Left ventricle myocardium inferior (tissue), 1 donor: ENCODE measurements around the gene FUCA2. TPM values are rescaled to one million over a fixed set of nuclear protein-coding genes. Genes with fewer than 3 reads are reported as not detected.
"Not testable (repeated sequence)": the region's sequence is repeated elsewhere in the genome, so short reads cannot be mapped to it uniquely, and the experiment has no call there.

Experiments
- DNase-seq: peaks from one replicate; pipeline ENCODE4 v3.0.0-alpha.2; 2020
- H3K27ac ChIP-seq: fragments of 200-600 bp; replicated peaks from 2 replicates; pipeline ENCODE4 v1.8.0; 2021
- H3K27me3 ChIP-seq: fragments of 200-600 bp; 2 replicates; pipeline ENCODE4 v1.8.0; 2021; ENCODE audit warnings: low read depth
- H3K36me3 ChIP-seq: fragments of 200-600 bp; 2 replicates; pipeline ENCODE4 v1.8.0; 2021
- H3K4me1 ChIP-seq: fragments of 200-600 bp; 2 replicates; pipeline ENCODE4 v1.8.0; 2021
- H3K4me3 ChIP-seq: fragments of 200-600 bp; 2 replicates; pipeline ENCODE4 v1.8.0; 2021; ENCODE audit warnings: mild to moderate bottlenecking, moderate library complexity
- H3K9me3 ChIP-seq: fragments of 200-600 bp; replicated peaks from 2 replicates; pipeline ENCODE4 v1.8.0; 2021
- intact Hi-C: fragments of 100-400 bp; cut with micrococcal nuclease; formaldehyde crosslinking; loops from one replicate; pipeline ENCODE4 v1.11.0; 2022
- total RNA-seq: library from RNA; stranded (reverse); fragmentation: NEBNext Ultra II Directional; extraction: Animal tissue kit (Norgen Biotek cat#: 25700); gene quantifications from one replicate; pipeline ENCODE4 v1.2.1, GENCODE V29; 2021
- TF ChIP-seq, protein P1 (sequence below): fragments of 200-600 bp; IDR thresholded peaks from 2 replicates; pipeline ENCODE4 v1.8.0; 2021; ENCODE audit warnings: antibody characterized with exemption, mild to moderate bottlenecking, borderline replicate concordance
- donor health status: DM: no; HTN: yes; CAD: no; lungs with severe emphysema.

Gene FUCA2
- total RNA-seq, 1 donor from 2014 or later = 44.5 TPM

DNA sequence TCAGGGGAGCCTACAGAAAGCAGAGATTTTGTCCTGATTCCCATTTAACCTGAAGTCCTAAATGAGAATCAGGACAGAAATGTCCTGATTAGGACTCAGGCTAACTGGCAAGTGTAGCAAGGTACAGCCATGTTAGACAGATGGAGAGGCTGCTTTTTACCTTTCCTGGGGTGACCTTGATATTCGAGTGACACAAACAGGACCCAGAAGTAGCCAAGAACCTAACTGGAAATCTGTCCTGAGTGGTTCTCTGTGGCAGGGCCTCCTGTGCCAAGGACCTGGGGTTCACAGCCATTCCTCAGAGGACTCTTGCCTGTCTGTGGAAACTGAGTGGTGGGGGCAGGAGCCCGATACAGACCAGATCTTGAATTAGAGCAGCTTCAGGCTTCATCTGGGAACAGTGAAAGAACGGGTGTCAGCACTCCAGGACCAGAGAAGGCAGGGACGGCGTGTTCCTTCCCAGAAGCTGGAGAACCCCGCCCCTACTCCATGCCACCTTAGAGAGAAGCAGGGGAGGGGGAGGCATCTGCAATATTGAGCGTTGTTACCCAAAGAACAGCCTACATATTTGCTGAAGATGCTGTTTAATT, 4.3 kb upstream of the FUCA2 start:
- intact Hi-C loops = no loop called here
- H3K4me1 ChIP-seq = peaks cover 53% of the 10 kb centered on the region
- peak overlapping the region; percentile 89 for H3K27ac ChIP-seq
- DNase-seq = peak; percentile 15
- H3K27me3 ChIP-seq = no peaks in the 10 kb centered on the region
- H3K36me3 ChIP-seq = no peaks in the 10 kb centered on the region
- TF ChIP-seq, protein P1, sequence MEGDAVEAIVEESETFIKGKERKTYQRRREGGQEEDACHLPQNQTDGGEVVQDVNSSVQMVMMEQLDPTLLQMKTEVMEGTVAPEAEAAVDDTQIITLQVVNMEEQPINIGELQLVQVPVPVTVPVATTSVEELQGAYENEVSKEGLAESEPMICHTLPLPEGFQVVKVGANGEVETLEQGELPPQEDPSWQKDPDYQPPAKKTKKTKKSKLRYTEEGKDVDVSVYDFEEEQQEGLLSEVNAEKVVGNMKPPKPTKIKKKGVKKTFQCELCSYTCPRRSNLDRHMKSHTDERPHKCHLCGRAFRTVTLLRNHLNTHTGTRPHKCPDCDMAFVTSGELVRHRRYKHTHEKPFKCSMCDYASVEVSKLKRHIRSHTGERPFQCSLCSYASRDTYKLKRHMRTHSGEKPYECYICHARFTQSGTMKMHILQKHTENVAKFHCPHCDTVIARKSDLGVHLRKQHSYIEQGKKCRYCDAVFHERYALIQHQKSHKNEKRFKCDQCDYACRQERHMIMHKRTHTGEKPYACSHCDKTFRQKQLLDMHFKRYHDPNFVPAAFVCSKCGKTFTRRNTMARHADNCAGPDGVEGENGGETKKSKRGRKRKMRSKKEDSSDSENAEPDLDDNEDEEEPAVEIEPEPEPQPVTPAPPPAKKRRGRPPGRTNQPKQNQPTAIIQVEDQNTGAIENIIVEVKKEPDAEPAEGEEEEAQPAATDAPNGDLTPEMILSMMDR = no peak
- H3K9me3 ChIP-seq = no peaks in the 10 kb centered on the region
- peak overlapping the region; percentile 34 for H3K4me3 ChIP-seq

DNA sequence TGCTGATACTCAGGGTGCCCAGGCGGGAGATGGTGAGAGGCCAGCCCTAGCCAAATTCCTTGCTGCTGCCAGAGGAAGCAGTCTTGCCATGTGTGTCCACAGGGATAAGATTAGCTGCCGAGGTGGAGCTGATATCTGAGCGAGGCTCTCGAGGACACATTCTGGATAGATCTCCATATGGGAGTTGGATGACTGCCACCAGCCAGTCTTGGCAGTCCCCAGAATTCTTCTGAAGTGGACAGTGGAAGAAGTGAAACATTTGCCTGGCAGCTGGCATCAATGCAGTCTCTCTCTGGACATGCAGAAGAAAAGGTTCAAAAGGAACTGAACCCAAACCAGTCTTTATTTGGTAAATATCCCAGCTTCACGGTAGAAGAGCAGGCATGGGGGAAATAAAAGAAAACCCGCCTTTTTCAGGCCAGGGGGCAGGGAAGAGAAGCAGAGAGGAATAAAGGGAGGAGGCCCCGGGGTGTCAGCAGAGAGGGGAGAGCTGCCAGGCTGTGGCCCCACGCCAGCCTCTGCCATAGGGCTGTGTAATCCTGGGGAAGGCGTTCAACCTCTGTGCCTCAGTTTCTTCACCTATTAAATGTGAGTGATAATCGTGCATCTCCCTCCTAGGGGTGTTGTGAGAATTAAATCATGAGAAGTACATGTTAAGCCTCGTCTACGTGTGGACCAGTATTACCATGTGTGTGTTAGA, 3.7 kb upstream of the FUCA2 start:
- DNase-seq = peak; percentile 74
- H3K27me3 ChIP-seq = no peaks in the 10 kb centered on the region
- intact Hi-C loops = no loop called here
- H3K27ac ChIP-seq = peak overlapping the region; percentile 89
- H3K9me3 ChIP-seq = no peaks in the 10 kb centered on the region
- TF ChIP-seq, protein P1 = no peak
- peak overlapping the region; percentile 34 for H3K4me3 ChIP-seq
- no peaks in the 10 kb centered on the region for H3K36me3 ChIP-seq
- H3K4me1 ChIP-seq = peaks cover 59% of the 10 kb centered on the region

DNA sequence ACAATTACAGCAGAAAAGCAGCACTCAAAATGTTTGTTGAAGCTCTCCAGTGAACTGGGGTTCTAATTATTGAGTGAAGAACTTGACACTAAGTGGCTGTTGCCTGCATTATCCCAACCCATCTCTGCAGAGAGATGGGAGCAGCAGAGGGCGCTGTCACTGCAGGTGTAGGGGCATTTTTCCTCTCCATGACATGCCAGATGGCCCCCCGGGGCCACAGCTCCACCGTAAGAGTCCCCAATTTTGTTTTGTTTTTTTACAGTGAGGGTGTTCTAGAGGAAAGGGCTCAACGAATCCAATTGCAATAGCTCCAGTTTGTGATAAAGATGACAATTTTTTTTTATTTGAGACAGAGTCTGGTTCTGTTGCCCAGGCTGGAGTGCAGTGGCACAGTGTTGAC, 1.9 kb upstream of the FUCA2 start:
- Histone ChIP-seq H3K27ac (peak overlapping the region; percentile 0), H3K9me3 (no peaks in the 10 kb centered on the region), H3K27me3 (no peaks in the 10 kb centered on the region), H3K4me1 (peaks cover 77% of the 10 kb centered on the region), H3K4me3 (no peak overlapping the region), H3K36me3 (no peaks in the 10 kb centered on the region)
- peak; percentile 18 for DNase-seq
- TF ChIP-seq, protein P1 = peak; percentile 41
- intact Hi-C loops = no loop called here

DNA sequence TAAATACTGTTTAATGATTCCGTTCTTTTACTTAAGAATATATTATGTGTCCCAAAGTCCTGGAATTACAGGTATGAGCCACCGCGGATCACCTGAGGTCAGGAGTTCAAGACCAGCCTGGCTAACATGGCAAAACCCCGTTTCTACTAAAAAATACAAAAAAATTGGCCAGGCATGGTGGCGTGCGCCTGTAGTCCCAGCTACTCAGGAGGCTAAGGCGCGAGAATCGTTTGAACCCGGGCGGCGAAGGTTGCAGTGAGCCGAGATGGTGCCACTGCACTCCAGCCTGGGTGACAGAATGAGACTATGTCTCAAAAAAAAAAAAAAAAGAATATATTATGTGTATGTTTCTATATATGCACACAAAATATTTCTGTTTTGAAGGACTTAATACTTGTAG, 1.2 kb downstream of the FUCA2 start:
- Histone ChIP-seq H3K4me1 (peaks cover 57% of the 10 kb centered on the region), H3K36me3 (peaks cover 23% of the 10 kb centered on the region), H3K4me3 (peak overlapping the region; percentile 85)
- H3K9me3 ChIP-seq, DNase-seq, H3K27ac ChIP-seq, H3K27me3 ChIP-seq, intact Hi-C loops: not testable (repeated sequence)

DNA sequence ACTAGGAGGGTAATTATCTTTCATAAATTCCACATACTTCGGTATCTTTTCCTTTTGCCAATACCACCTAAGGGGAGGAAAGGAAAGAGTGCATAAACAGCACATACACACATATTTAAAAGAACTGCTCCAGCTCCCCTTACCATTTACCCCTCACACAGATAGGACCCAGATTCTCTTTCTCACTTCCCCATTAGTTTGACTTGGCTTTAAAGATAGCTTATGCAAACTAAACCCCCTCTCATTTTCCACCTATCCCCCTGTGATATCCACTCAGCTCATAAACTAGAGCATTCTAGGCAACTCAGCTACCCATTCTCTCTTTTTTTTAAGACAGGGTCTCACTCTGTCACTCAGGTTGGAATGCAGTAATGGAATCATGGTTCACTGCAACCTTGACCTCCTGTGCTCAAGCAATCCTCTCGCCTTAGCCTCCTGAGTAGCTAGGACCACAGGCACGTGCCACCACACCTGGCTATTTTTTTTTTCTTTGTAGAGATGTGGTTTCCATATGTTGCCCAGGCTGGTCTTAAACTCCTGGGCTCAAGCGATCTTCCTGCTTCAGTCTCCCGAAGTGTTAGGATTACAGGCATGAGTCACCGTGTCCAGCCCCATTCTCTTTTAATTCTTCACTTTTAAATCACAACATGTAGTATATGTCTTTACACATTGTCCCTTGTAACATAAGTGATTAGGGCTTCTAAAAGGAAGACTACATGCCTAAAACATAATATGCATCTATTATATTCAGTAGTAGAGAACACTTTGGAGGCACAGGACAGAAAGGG, 4.0 kb downstream of the FUCA2 start:
- peaks cover 45% of the 10 kb centered on the region for H3K36me3 ChIP-seq

More for the DNA sequence above, 4.0 kb downstream of the FUCA2 start:
- Histone ChIP-seq H3K27ac (no peak overlapping the region), H3K4me1 (peaks cover 38% of the 10 kb centered on the region), H3K4me3 (no peak overlapping the region), H3K27me3 (no peaks in the 10 kb centered on the region), H3K9me3 (no peaks in the 10 kb centered on the region)
- TF ChIP-seq, protein P1 = no peak
- no peak for DNase-seq
- intact Hi-C loops = no loop called here
